Measurements from ENCODE around the gene SGCA. TPM values are rescaled to one million over a fixed set of nuclear protein-coding genes. Genes with fewer than 3 reads are reported as not detected.

SGCA gene
- total and polyA plus RNA-seq, 9 of the 15 experiments (the other 6 are each of a cell fraction or from before 2014, with no cell fraction given): not detected

GRCh38 chr17:50174444-50174843 lies 8.6 kb downstream of the SGCA start (continued):
- TF ChIP-seq RFX5 (IDR thresholded peaks at IDR 0.05; ENCODE audit: low read depth, low read length) (no peak), KLF13 (tag; IDR thresholded peaks at IDR 0.05; ENCODE audit: borderline replicate concordance, low read depth) (no peak), MTA1 (IDR thresholded peaks at IDR 0.05; ENCODE audit: borderline replicate concordance) (no peak), ZNF778 (CRISPR knock-in tag; IDR thresholded peaks at IDR 0.05) (no peak)

DNA sequence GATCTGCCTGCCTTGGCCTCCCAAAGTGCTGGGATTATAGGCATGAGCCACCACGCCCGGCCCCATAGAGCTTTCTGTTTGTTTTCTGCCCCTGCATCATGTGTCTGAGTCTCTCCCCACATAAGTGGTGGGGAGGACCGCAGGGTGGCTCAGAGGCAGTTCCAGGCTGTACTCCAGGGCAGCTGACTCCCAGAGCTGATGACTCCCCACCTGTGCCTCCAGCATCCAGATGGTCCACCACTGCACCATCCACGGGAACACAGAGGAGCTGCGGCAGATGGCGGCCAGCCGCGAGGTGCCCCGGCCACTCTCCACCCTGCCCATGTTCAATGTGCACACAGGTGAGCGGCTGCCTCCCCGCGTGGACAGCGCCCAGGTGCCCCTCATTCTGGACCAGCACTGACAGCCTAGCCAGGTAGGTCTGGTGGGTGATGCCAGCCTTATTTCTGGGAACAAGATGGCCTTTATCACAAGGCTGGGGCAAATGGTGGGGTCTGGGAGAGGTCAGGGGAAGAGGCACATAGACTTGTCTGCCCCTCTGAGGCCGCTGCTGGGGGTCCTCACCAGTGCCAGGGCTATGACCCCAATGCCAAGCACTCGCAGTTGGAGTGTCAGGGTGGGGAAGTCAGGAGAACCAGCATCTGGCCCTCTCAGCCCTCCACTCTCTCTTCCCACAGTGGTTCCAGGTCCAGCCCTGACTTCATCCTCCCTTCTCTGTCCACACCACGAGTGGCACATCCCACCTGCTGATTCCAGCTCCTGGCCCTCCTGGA lies 9.4 kb downstream of the SGCA start:
- 31% methylated on average over 13 of the region's 16 CpGs for WGBS (ENCODE audit: insufficient coverage, low coverage, missing lambda C conversion rate)
- Histone ChIP-seq H3K9ac (ENCODE audit: insufficient read depth in 1 of 2, low read depth in 2 of 2, low read length in 2 of 2) (peak overlapping the region in 1 of 2 experiments; percentile 43; a peak in 2 of 4 replicates), H4K20me1 (replicated peaks; ENCODE audit: control insufficient read depth, insufficient read depth, low read length) (peaks cover 9% of the 10 kb centered on the region), H3K4me1 (replicated peaks in 1 of 2; ENCODE audit: control insufficient read depth in 2 of 2, insufficient read depth in 2 of 2, low read length in 2 of 2) (peaks cover 5 to 18% of the 10 kb centered on the region in 2 experiments; a peak in 3 of 5 replicates), H3K4me2 (ENCODE audit: insufficient read depth, low read length) (no peak overlapping the region), H3K9me1 (ENCODE audit: control insufficient read depth, insufficient read depth, low read length) (no peaks in the 10 kb centered on the region), H3K27ac (ENCODE audit: extremely low read depth, low read depth, low read length) (no peak overlapping the region), H3K79me2 (ENCODE audit: control insufficient read depth, insufficient read depth, low read length) (no peaks in the 10 kb centered on the region), H3K4me3 (no peak overlapping the region), H3K36me3 (ENCODE audit: control insufficient read depth, insufficient read depth, low read length) (no peaks in the 10 kb centered on the region), H3K27me3 (ENCODE audit: control insufficient read depth in 2 of 2, insufficient read depth in 2 of 2, low read length in 2 of 2) (peaks cover 2 to 11% of the 10 kb centered on the region in 2 experiments; a peak in 2 of 5 replicates), H3K9me3 (replicated peaks; ENCODE audit: control insufficient read depth, insufficient read depth, low read depth, low read length) (no peaks in the 10 kb centered on the region), H2AFZ (ENCODE audit: low read depth, low read length) (no peak overlapping the region)
- DNase-seq (ENCODE audit: extremely low read depth in 1 of 4, low spot score in 3 of 4) (no peak), FAIRE-seq (no peak), ATAC-seq (no peak)
- ChIA-PET CTCF (ENCODE audit: low intra/inter-chr PET ratio) (no interaction called here), POLR2A (interaction anchor here (0.6 kb wide), 1 partner anchor 191 kb away, joined by 3 read pairs; no protein-coding TSS in a partner anchor)
- intact Hi-C loops (cut with micrococcal nuclease): no loop called here
- BruUV-seq (replicated peaks): no TSS peak
- in situ Hi-C loops (cut with MboI): no loop called here
- TF ChIP-seq SNIP1 (IDR thresholded peaks at IDR 0.05; ENCODE audit: low read depth) (no peak), ZSCAN29 (IDR thresholded peaks at IDR 0.05) (no peak), MCM3 (IDR thresholded peaks at IDR 0.05) (no peak), NCOA6 (IDR thresholded peaks at IDR 0.05) (no peak), AFF1 (IDR thresholded peaks at IDR 0.05; ENCODE audit: low read depth in 1 of 2, partially characterized antibody in 2 of 2) (no peak), KAT2B (IDR thresholded peaks at IDR 0.05; ENCODE audit: low read depth, low read length) (no peak)
- TF ChIP-seq, protein P1, sequence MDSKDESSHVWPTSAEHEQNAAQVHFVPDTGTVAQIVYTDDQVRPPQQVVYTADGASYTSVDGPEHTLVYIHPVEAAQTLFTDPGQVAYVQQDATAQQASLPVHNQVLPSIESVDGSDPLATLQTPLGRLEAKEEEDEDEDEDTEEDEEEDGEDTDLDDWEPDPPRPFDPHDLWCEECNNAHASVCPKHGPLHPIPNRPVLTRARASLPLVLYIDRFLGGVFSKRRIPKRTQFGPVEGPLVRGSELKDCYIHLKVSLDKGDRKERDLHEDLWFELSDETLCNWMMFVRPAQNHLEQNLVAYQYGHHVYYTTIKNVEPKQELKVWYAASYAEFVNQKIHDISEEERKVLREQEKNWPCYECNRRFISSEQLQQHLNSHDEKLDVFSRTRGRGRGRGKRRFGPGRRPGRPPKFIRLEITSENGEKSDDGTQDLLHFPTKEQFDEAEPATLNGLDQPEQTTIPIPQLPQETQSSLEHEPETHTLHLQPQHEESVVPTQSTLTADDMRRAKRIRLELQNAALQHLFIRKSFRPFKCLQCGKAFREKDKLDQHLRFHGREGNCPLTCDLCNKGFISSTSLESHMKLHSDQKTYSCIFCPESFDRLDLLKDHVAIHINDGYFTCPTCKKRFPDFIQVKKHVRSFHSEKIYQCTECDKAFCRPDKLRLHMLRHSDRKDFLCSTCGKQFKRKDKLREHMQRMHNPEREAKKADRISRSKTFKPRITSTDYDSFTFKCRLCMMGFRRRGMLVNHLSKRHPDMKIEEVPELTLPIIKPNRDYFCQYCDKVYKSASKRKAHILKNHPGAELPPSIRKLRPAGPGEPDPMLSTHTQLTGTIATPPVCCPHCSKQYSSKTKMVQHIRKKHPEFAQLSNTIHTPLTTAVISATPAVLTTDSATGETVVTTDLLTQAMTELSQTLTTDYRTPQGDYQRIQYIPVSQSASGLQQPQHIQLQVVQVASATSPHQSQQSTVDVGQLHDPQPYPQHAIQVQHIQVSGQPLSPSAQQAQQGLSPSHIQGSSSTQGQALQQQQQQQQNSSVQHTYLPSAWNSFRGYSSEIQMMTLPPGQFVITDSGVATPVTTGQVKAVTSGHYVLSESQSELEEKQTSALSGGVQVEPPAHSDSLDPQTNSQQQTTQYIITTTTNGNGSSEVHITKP (IDR thresholded peaks at IDR 0.05; ENCODE audit: partially characterized antibody): no peak
